Mammary epithelial cell (primary cell): ENCODE results near the gene KMT2B.

Experiments
- EZH2 ChIP-seq: IDR thresholded peaks from 2 replicates; pipeline ENCODE4 v1.6.1; 2012; ENCODE audit warnings: low read length, inconsistent platforms, borderline replicate concordance
- TF ChIP-seq, protein P1 (sequence below), 2 donors: IDR thresholded peaks in 1 of 2; conservative IDR thresholded peaks in 1 of 2; 2 replicates each; pipeline ENCODE4 v1.5.1; 2011 to 2012; ENCODE audit warnings: inconsistent platforms in 2 of 2, low read length in 2 of 2, mild to moderate bottlenecking in 2 of 2, control low read depth in 1 of 2, low read depth in 1 of 2; ENCODE audit not compliant: insufficient read depth in 1 of 2; ENCODE audit errors: extremely low read depth in 1 of 2

DNA sequence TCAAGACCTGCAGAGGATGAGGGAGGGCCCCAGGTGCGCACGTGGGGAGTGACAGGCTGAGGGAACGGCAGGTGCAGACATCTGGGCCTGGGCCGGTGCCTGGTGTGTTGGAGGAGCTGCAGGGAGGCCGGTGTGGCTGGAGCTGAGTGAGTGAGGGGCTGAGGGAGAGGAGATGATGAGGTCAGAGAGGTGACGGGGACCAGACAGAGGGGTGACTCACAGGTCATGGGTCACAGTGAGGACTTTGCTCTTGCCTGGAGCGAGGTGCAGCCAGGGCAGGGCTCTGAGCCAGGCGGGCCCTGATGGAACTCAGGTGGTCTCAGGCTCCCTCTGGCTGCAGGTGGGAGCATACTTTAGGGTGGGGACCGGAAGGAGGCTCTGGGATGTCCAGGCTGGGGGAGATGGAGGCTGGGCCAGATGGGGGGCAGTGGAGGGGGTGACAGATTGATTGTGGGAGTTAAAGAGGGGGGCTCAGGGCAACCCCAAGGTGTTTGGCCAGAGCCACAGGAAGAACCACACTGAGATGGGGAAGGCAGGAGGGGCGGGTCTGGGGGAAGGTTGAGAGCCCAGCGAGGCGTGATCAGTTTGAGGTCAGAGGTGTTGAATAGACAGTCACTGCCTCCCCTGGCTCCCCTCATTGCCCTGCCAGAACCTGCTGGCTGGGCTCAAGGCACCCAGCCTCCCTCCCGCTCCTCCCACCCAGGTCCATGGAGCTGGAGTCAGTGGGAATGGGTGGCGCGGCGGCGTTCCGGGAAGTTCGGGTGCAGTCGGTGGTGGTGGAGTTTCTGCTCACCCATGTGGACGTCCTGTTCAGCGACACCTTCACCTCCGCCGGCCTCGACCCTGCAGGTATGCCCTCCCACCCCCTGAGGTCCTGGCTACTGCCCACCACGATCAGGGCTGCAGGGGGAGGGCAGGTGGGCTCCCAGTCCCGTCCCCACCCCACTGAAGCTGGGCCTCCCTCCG, 65.9 kb downstream of the KMT2B start:
- TF ChIP-seq, protein P1, sequence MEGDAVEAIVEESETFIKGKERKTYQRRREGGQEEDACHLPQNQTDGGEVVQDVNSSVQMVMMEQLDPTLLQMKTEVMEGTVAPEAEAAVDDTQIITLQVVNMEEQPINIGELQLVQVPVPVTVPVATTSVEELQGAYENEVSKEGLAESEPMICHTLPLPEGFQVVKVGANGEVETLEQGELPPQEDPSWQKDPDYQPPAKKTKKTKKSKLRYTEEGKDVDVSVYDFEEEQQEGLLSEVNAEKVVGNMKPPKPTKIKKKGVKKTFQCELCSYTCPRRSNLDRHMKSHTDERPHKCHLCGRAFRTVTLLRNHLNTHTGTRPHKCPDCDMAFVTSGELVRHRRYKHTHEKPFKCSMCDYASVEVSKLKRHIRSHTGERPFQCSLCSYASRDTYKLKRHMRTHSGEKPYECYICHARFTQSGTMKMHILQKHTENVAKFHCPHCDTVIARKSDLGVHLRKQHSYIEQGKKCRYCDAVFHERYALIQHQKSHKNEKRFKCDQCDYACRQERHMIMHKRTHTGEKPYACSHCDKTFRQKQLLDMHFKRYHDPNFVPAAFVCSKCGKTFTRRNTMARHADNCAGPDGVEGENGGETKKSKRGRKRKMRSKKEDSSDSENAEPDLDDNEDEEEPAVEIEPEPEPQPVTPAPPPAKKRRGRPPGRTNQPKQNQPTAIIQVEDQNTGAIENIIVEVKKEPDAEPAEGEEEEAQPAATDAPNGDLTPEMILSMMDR (conservative IDR thresholded peaks at IDR 0.05 in 1 of 2, IDR thresholded peaks at IDR 0.05 in 1 of 2; ENCODE audit: extremely low read depth in 1 of 2, insufficient read depth in 1 of 2, low read depth in 1 of 2, low read length in 2 of 2): no peak
- no peak for TF ChIP-seq EZH2
